Adrenal gland (tissue), 5 donors: ENCODE results near the gene MCM3AP.

Source experiments
- CTCF ChIP-seq, 6 experiments: fragments of 450-650 bp in 4 of 6; fragments of 200-600 bp in 2 of 6; sonication (generic) in 1 of 6; IDR thresholded peaks; 1 replicate in 5 of 6; 2 replicates in 1 of 6; pipeline versions ENCODE4 v1.5.1 to v1.8.0; 2016 to 2021; ENCODE audit warnings: antibody characterized with exemption in 6 of 6, mild to moderate bottlenecking in 2 of 6, moderate library complexity in 1 of 6
- POLR2A ChIP-seq, 2 donors: fragments of 450-650 bp; IDR thresholded peaks; one replicate each; pipeline ENCODE4 v1.6.1; 2017; ENCODE audit warnings: antibody characterized with exemption in 2 of 2, mild to moderate bottlenecking in 2 of 2, moderate library complexity in 1 of 2
- donor health status: DM: no; HTN: no; CAD: no.

GRCh38 chr21:46211786-46212720 is 73.4 kb downstream of the MCM3AP start:
- no peak for TF ChIP-seq POLR2A (IDR thresholded peaks at IDR 0.05)
- no peak for TF ChIP-seq CTCF (IDR thresholded peaks at IDR 0.05)
